GM19463 (cell line): Measurements from ENCODE around the gene MAEA.

Experiments used
- ATAC-seq: cut with Tn5 transposase; IDR thresholded peaks from one replicate; pipeline ENCODE4 v1.9.1; 2021; ENCODE audit warnings: mild to moderate bottlenecking, moderate library complexity; ENCODE audit not compliant: unreplicated experiment

MAEA gene

GRCh38 chr4:1249731-1250526 lies 39.8 kb upstream of the MAEA start:
- ATAC-seq = peak; percentile 9

- no peak for ATAC-seq
Observed at GRCh38 chr4:1250527-1250812, 39.2 kb upstream of the MAEA start.

DNA sequence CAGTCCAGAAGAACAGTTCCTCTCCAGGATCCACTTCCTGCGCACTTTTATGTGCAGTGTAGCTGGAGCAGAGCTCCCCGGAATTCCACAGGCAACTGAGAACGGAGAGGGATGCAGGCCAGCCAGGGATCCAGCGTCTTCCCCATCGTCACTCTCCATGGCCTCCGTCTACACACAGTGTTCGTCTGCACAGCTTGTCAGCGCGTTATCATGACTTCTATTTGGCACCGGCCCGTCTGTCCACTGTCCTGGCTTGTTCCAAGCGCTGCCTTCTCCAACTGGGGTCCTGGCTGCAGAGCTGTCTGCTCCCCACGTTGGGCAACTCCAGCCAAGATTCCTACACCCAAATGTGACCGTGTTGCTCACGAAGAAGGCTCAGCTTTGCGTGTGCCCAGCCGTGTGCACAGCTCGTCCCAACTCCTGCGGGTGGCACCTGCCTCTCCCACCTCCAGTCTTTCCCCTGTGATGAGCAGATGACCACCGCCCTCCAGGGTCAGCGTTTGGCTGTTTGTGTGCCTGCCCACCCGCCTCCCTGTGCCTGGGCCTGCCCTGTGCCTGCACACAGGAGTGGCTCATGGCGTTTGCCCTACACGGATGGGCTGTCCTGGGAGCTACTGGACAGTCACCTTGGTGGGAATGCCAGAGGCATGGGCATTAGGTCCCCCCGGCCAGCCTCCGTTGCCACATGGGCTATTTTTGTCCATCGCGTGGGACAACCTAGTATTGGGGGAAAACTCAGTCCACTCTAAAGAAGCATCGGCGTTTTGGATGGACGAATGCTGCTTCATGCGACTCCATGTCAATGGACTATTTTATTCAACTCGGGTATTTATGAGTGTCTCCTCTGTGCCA lies 38.5 kb upstream of the MAEA start:
- ATAC-seq = no peak

DNA sequence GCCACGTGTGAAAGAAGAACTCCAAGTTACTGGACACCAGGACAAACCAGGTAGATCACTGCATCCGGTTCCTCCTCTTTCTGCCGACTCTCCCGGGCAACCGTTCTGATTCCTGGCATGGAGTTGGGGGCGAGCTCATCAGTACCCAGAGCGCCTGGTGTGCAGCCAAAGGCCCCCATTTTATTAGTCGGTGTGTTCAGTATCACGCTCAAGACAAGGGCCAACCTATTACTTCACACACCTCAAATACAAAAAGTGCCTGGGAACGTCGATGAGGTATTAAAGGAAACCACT lies 38.0 kb upstream of the MAEA start:
- no peak for ATAC-seq

GRCh38 chr4:1252928-1253492 lies 36.7 kb upstream of the MAEA start:
- no peak for ATAC-seq

GRCh38 chr4:1253831-1254230 lies 35.9 kb upstream of the MAEA start:
- ATAC-seq = no peak

GRCh38 chr4:1255151-1255550 lies 34.5 kb upstream of the MAEA start:
- no peak for ATAC-seq

DNA sequence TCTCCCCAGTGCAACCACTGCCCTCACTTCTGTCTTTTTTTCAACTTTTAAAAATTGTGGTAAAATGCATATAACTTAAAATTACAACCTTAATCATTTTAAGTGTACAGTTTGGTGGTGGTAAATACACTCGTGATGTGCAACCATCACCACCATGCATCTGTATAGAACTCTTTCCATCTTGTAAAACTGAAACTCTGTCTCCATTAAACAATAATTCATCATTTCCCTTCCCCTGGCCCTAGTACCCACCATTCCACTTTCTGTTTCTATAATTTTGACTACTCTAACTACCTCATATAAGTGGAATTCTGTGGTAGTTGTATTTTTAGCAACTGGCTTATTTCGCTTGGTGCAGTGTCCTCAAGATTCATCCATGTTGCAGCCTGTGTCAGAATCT lies 34.0 kb upstream of the MAEA start:
- ATAC-seq = no peak

GRCh38 chr4:1258457-1258856 lies 31.2 kb upstream of the MAEA start:
- ATAC-seq = no peak

- ATAC-seq = no peak
Observed at GRCh38 chr4:1259966-1260365, 29.7 kb upstream of the MAEA start.

GRCh38 chr4:1260418-1261106 lies 29.1 kb upstream of the MAEA start:
- no peak for ATAC-seq

- ATAC-seq = no peak
Observed at GRCh38 chr4:1261107-1261928, 28.4 kb upstream of the MAEA start.

DNA sequence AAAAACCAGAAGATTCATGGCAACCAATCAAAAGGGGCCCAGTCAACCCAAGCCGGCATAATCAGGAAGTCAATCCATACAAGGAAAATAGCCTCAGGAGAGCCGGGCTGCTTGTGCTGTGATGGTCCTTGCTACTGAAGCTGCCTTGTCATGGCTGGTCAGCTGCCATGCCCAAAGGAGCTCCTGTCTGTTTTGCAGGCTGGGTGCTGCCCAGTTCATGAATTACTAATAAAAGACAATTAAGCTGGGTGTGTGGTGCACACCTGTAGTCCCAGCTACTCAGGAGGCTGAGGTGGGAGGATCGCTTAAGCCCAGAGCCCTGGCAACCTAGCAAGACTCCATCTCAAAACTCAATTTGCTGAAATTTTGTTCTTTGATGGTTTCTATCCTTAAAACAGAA lies 24.7 kb upstream of the MAEA start:
- ATAC-seq = no peak

- ATAC-seq = no peak
Observed at GRCh38 chr4:1265351-1265750, 24.3 kb upstream of the MAEA start.

GRCh38 chr4:1266881-1267763 lies 22.6 kb upstream of the MAEA start:
- no peak for ATAC-seq

DNA sequence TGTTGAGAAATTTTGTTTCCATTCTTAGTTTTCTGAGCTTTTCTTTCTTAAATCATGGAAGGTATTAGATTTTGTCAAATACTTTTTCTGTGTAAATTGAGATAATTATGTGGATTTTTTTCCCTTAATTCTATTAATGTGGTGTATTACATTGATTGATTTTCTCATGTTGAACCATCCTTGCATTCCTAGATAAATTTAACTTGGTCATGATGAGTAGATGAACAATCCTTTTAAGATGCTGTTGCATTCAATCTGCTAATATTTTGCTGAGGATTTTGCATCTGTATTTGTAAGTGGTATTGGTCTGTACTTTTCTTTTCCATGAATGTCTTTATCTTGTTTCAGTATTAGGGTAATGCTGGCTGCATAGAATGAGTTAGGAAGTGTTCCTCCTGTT lies 20.5 kb upstream of the MAEA start:
- ATAC-seq = no peak

GRCh38 chr4:1271686-1272085 lies 18.0 kb upstream of the MAEA start:
- no peak for ATAC-seq

GRCh38 chr4:1274871-1275270 lies 14.8 kb upstream of the MAEA start:
- no peak for ATAC-seq

- no peak for ATAC-seq
Observed at GRCh38 chr4:1276984-1277383, 12.7 kb upstream of the MAEA start.
